Panc1 (cell line): Measurements from ENCODE around the gene PARP11. TPM values are rescaled to one million over a fixed set of nuclear protein-coding genes. Genes with fewer than 3 reads are reported as not detected.
"Not testable (repeated sequence)": the region's sequence is repeated elsewhere in the genome, so short reads cannot be mapped to it uniquely, and the experiment has no call there.

Source experiments
- ATAC-seq: fragments of 200-7000 bp; cut with Tn5 transposase; 2 replicates; pipeline ENCODE4 v1.9.1; 2020; ENCODE audit warnings: mild to moderate bottlenecking, moderate library complexity
- BruUV-seq: library from RNA; stranded (reverse); fragments of 400-500 nt; replicated peaks from 2 replicates; lab custom pipeline; 2021; lab: Mats Ljungman, UMichigan
- CTCF ChIA-PET: fragments of 300-600 bp; sonication (Branson Sonifier 250); formaldehyde crosslinking; loops from one replicate; lab custom pipeline; 2022; ENCODE audit warnings: antibody characterized with exemption; lab: Charles Lee
- POLR2A ChIA-PET: fragments of 300-600 bp; sonication (Branson Sonifier 250); formaldehyde crosslinking; loops from one replicate; lab custom pipeline; 2022; ENCODE audit warnings: antibody characterized with exemption; lab: Charles Lee
- DNase-seq: peaks from one replicate; pipeline ENCODE4 v3.0.0-alpha.2; 2010; ENCODE audit warnings: low read depth, low spot score
- H3K27ac ChIP-seq: 2 replicates; pipeline ENCODE4 v1.5.1; 2011; ENCODE audit warnings: mild to moderate bottlenecking, low read length, inconsistent platforms
- H3K27me3 ChIP-seq: fragments of 200-500 bp; sonication (Bioruptor generic); 2 replicates; pipeline ENCODE4 v1.6.0; 2014; ENCODE audit warnings: low read length, inconsistent platforms; ENCODE audit not compliant: control insufficient read depth, insufficient read depth
- H3K36me3 ChIP-seq: fragments of 200-500 bp; sonication (Bioruptor generic); 2 replicates; pipeline ENCODE4 v1.5.1; 2014; ENCODE audit warnings: inconsistent platforms, mild to moderate bottlenecking, low read length, moderate library complexity; ENCODE audit not compliant: control insufficient read depth, insufficient read depth
- H3K4me1 ChIP-seq: 2 replicates; pipeline ENCODE4 v1.5.1; 2011; ENCODE audit warnings: inconsistent platforms, mild to moderate bottlenecking, low read length, moderate library complexity; ENCODE audit not compliant: control insufficient read depth, insufficient read depth
- H3K4me3 ChIP-seq, 2 experiments: 2 replicates each; pipeline ENCODE4 v1.5.1; 2011 to 2012; ENCODE audit warnings: low read depth in 2 of 2, low read length in 2 of 2, mild to moderate bottlenecking in 2 of 2, inconsistent platforms in 1 of 2, moderate library complexity in 1 of 2
- H3K9me3 ChIP-seq: fragments of 200-500 bp; sonication (Bioruptor generic); 2 replicates; pipeline ENCODE4 v1.5.1; 2014; ENCODE audit warnings: low read depth, mild to moderate bottlenecking, inconsistent platforms, low read length, moderate library complexity; ENCODE audit not compliant: control insufficient read depth, insufficient read depth
- CTCF ChIP-seq: fragments of 450-650 bp; IDR thresholded peaks from 2 replicates; pipeline ENCODE4 v1.5.1; 2017; ENCODE audit warnings: mild to moderate bottlenecking
- POLR2AphosphoS5 ChIP-seq: IDR thresholded peaks from 2 replicates; pipeline ENCODE4 v1.6.1; 2012; ENCODE audit warnings: mild to moderate bottlenecking, low read depth, low read length, moderate library complexity
- REST ChIP-seq, 2 experiments: IDR thresholded peaks; 2 replicates each; pipeline ENCODE4 v1.6.1; 2011 to 2012; ENCODE audit warnings: low read depth in 2 of 2, control low read depth in 1 of 2, low read length in 1 of 2, mild to moderate bottlenecking in 1 of 2, moderate library complexity in 1 of 2; ENCODE audit not compliant: insufficient read depth in 1 of 2
- SIN3A ChIP-seq: IDR thresholded peaks from 2 replicates; pipeline ENCODE4 v1.6.1; 2012; ENCODE audit warnings: low read depth, mild to moderate bottlenecking, low read length, moderate library complexity, borderline replicate concordance; ENCODE audit not compliant: insufficient read depth
- TCF7L2 ChIP-seq: IDR thresholded peaks from 2 replicates; pipeline ENCODE4 v1.6.1; 2011; ENCODE audit warnings: mild to moderate bottlenecking, low read depth, low read length, inconsistent platforms
- in situ Hi-C: cut with HindIII; loops from 2 replicates; pipeline ENCODE4 v1.10.0; 2016; ENCODE audit warnings: low sequenced_read_pairs, low pct_unique_long_range_greater_than_20kb
- intact Hi-C: fragments of 100-400 bp; cut with micrococcal nuclease; formaldehyde crosslinking; loops from one replicate; pipeline ENCODE4 v1.10.0; 2022; ENCODE audit not compliant: unreplicated experiment
- total RNA-seq: library from RNA; stranded (reverse); gene quantifications from one replicate; pipeline ENCODE4 v1.2.1, GENCODE V29; 2021; ENCODE audit not compliant: unreplicated experiment

PARP11 gene
- total RNA-seq, 1 experiment from 2014 or later: 7.3 TPM

GRCh38 chr12:3841783-3842182, 31.4 kb downstream of the PARP11 start:
- TF ChIP-seq POLR2AphosphoS5 (no peak), TCF7L2 (no peak), SIN3A (no peak), CTCF (no peak), REST (IDR thresholded peaks at IDR 0.05; ENCODE audit: insufficient read depth in 1 of 2, low read depth in 2 of 2, low read length in 1 of 2) (no peak)
- Histone ChIP-seq H3K27me3 (no peaks in the 10 kb centered on the region), H3K4me1 (no peaks in the 10 kb centered on the region), H3K4me3 (no peak overlapping the region), H3K36me3 (no peaks in the 10 kb centered on the region), H3K9me3 (no peaks in the 10 kb centered on the region), H3K27ac (no peak overlapping the region)
- intact Hi-C loops: no loop called here
- ATAC-seq (no peak), DNase-seq (no peak)
- ChIA-PET CTCF (no interaction called here), POLR2A (no interaction called here)
- in situ Hi-C loops: no loop called here
- no TSS peak for BruUV-seq

GRCh38 chr12:3840833-3841232, 32.4 kb downstream of the PARP11 start:
- H3K36me3 ChIP-seq, H3K9me3 ChIP-seq, H3K27ac ChIP-seq, H3K4me1 ChIP-seq, intact Hi-C loops, POLR2A ChIA-PET, CTCF ChIA-PET, ATAC-seq, H3K27me3 ChIP-seq, DNase-seq, BruUV-seq, in situ Hi-C loops, H3K4me3 ChIP-seq: not testable (repeated sequence)

- H3K27ac ChIP-seq, in situ Hi-C loops, intact Hi-C loops, H3K27me3 ChIP-seq, POLR2A ChIA-PET, H3K36me3 ChIP-seq, ATAC-seq, H3K4me3 ChIP-seq, CTCF ChIA-PET, H3K4me1 ChIP-seq, DNase-seq, BruUV-seq, H3K9me3 ChIP-seq: not testable (repeated sequence)
Measured at GRCh38 chr12:3839745-3840144, 33.5 kb downstream of the PARP11 start.

- H3K36me3 ChIP-seq, H3K9me3 ChIP-seq, H3K4me3 ChIP-seq, H3K27ac ChIP-seq, CTCF ChIA-PET, BruUV-seq, in situ Hi-C loops, POLR2A ChIA-PET, intact Hi-C loops, DNase-seq, ATAC-seq, H3K27me3 ChIP-seq, H3K4me1 ChIP-seq: not testable (repeated sequence)
Measured at GRCh38 chr12:3838701-3839548, 34.3 kb downstream of the PARP11 start.
